Measurements from ENCODE around the gene DNAJB9.

DNAJB9 gene

DNA sequence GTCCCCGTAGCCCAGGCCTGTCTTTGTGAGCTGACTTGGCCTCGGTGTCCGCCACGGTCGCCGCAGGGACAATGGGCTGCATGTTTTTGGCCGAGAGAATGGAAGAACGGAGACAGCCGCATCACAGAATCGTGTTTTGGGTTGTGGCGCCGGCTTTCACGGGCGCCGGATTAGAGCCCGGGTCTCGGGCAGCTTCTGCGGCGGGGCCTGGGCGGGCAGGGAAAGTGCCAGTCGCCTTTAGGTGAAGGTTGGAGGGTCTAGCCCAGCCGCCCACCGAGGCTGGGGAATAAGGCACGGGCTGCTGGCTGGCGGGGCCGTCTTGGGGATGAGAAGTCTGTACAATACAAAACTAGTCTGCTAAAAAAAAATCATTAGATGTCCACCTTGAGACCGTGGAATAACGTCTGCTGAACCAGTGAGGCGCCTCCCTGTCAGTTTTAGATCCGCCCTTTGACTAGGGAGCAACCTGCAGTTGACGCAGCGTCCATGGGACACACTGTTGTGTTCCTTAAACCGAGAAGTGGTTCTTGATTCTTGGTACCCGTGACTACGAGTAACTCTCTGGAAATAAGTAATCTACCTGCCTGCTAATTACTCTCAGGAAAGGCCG is 577 bp downstream of the DNAJB9 start:
- no peak for FAIRE-seq

DNA sequence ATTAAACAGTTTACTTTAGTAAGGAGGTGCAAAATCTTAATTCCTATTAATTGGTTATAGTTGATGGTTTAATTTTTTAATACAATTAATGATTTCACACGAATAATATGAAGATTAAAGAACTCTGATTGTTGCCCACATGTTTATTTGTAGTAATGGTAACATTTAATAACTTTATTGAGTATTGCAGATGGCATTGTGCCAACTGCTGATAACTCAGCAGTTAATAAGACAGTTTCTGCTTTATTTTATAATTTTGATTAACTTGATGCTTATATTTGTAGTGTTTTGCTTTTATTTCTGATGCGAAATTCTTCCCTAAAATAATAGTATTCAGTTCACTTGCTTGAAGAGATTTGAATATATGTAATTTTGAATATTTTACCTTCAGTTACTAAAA is 2.8 kb downstream of the DNAJB9 start:
- no peak for FAIRE-seq

DNA sequence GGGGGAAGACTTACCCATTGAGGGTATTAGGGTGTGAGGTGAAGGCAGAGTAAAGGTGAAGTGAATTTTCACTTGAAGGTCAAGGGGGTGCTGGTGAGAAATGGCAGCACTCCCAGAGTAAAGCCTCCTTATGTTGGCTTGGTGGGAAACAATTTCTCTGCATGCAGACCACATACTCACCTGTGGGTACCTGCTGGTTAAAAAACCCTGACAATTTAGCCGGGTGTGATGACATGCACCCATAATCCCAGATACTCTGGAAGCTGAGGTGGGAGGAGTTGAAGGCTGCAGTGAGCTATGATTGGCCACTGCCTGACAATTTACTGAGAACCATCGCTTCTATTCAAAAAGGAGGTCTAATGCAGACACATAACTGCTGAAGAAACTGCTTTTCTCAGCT is 5.5 kb downstream of the DNAJB9 start:
- no peak for FAIRE-seq

DNA sequence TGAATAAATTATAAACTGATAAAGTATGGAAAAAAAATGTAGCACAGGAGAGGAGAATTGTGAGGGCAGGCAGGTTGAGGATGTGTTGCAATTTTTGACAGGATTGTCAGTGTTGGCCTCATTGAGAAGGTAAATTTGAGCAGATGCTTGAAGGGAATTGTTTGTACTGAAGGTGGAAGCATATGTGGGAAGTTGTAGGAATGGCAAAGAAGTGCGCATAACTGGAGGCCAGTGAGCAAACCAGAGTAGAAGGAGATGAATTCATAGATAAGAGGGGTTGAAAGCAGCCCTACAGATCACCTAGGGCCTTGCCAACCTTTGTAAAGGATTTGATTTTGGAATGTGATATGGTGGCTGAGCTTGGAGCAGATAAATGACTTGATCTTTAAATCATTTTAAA is 6.4 kb downstream of the DNAJB9 start:
- no peak for FAIRE-seq

DNA sequence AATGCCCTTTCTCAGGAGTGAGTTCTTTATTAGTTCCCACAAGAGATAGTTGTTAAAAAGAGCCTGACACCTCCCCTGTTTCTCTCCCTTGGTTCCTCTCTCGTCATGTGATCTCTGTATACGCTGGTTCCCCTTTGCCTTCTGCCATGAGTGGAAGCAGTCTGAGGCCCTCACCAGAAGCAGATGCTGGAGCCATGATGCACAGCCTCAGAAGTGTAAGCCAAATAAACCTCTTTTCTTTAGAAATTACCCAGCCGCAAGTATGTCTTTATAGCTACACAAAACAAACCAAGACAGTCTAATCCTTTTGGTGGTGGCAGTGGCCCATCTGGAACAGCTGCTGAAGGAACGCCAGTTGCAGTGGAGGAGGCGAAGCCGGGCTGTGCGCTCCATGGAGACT is 9.3 kb downstream of the DNAJB9 start:
- FAIRE-seq = no peak

DNA sequence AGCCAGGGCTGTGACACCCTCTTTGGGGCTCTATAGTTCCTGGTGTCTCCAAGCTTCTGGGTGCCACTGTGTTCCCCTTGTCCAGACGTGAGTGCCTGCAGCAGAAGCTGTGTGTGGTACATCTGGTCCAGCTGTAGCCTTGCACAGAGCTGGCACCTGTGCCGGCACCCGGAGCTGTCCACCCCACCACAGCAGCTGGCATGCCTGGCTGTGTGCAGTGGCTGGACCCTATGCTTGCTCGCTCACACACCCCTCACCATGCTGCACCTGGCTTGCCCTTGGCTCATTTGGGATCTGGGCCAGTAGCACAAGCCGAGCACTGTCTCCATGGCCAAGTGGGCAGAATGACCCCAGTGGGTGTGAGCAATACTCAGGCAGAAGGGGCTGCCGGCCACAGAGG is 10.6 kb downstream of the DNAJB9 start:
- FAIRE-seq = no peak

DNA sequence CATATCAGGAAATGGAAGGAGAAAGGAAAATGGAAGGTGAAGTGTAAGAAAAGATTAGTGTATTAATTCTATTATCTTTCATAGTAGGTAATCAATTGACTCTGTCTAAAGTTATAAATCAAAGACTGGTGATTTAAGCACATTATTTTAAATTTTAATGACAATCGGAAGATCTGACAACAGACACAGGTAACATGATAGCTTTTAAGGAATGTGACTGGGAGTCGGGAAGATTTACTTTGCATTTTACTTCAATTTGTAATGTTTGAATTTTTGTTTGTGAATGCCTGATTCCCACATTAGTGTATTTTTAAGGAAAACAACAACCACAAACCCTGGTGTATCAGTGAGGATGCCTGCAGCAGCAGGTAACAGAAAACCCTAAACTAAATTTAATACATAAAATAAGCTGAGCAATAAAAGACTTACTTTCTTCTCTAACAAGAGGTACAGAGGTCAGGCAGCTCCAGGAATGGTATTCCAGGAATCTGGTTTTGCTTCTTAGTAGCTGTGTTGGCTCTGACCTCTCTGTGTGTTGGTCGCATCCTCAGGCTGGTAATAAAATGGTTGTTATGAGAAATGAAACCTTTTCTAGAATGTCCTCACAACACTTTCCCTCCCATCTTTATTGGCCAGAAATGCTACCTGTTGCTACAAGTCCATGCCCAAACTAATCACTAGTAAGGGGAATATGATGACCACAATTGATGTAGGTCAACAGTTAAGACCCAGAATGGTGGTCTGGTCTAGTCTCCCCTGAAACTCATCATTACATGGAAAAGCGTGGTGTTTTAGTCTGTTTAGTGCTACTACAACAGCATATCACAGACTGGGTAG is 12.2 kb downstream of the DNAJB9 start:
- no peak for FAIRE-seq

DNA sequence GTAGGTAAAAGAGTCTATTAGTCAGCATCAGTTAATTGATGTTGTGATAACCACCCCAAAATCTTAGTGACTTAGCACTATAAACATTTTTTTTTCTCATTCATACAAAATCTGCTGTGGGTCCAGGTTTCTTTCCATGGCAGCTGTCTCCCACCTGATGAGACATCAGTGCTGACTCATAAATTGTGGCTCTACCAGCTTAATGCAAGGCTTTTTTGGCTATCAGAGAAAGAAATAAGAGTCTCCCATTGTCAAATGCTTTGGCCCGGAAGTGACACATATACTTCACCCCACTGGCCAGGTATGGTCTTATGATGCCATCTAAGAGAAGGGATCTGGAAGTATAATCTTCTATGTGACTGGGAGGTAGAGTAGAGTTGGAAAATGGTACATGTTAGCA is 14.5 kb downstream of the DNAJB9 start:
- no peak for FAIRE-seq

DNA sequence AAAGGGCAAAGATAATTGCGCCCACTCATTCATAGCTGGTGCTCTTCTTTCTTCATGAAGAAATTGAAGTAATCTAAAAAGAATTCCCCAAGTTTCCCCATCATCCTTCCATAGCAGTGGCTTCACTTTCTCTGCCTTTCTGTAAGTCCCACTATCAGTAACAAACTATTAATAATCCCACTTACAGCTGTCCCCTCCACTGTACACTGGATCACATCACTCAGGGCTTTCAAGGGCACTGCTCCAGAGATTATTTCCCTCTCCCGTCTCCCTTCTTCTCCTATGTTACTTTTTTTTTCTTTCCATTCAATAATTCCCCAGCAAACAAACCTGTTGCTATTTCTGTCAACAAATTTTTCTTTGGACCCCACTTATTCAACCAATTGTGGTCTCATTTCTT is 16.2 kb downstream of the DNAJB9 start:
- no peak for FAIRE-seq

DNA sequence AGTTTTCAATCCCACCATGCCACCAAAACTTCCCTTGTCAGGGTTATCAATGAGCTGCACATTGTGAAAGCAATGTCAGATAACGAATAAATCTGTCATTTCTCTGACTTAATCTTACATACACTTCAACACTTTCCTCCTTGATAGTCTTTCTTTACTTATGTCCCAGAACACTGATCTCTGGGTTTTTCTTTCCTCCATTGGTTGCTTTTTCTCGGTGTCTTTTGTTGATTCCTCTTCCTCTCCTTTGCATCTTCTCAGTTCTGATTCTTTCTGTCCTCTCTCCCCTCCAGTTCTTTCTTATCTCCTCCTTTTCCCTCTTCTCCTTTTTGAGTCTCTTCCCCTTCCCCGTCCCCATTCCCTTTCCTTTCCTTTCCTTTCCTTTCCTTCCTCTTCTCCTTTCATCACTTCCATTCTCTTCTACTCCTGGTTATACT is 16.6 kb downstream of the DNAJB9 start:
- FAIRE-seq = no peak

DNA sequence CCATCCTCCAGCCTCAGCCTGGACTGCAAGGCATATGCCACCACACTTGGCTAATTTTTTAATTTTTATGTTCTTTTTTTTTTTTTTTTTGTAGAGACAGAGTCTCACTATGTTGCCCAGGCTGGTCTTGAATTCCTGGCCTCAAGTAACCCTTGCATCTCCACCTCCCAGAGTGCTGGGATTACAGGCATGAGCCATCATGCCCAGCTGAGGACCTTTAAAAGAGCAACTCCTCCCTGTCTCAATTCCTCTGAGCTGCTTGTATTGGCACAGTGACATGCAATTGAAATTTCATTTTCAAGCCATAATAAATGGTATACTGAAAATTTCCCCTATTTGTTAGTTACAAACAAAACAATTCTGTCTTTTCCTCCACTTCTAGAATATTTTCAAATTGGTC is 19.5 kb downstream of the DNAJB9 start:
- FAIRE-seq = no peak

DNA sequence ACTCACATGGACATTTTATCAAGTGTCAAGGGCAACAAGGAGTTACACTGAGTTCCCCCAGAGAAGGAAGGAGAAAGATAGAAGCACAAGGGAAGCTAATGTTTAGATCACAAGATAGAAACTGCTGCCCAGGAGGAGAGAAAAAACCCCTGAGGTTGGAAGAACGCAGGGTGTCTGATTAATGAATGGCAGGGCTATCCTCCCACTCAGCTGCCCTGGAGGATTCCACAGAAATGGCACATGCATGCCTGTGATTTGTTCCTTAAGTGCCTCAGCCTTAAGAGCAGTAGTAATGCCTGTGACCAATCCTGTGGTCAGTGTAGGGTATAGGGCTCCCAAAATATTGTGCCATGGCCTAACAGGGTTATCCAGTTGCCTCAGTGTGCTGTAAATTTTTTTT is 20.2 kb downstream of the DNAJB9 start:
- no peak for FAIRE-seq

DNA sequence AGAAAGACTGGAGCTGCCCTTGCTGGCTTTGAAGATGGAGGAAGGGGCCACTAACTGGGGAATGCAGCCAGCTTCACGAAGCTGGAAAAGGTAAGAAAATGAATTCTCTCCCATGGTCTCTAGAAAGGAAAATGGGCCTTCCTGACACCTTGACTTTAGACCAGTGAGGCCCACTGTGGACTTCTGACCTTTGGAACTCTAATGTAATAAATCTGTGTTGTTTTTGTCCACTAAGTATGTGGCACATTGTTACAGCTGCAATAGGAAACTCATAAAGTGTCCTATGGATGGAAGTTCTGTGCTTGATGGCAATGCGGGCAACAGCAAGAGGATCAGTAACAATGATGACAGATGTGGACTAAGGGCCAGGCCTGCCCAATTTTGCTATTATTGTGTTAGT is 20.9 kb downstream of the DNAJB9 start:
- no peak for FAIRE-seq

DNA sequence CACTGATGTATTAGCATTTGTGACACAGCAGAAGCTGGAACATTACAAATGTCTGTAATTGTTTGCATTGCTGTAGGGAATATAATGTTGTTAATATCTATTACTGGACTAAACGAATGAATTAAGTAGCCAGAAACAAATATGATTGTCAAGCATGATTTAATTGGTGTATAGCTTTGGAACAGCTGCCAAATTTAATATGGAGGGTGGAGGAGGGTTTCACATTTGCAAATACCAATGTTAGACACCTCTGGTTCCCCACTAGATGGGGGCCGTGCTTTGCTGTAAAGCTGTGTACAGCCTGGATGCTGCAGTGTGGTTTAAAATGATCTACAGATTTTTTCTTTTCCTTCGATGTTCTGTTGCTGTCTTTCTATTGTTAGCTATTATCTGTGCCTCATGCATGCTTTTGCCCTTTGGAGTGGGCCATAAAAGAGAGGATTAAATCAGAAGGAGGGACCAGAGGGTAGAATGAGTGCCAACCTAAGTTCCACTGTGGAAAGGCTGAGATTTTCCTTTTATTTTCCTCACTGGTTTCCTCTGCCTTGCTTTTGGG is 23.1 kb downstream of the DNAJB9 start:
- FAIRE-seq = no peak

DNA sequence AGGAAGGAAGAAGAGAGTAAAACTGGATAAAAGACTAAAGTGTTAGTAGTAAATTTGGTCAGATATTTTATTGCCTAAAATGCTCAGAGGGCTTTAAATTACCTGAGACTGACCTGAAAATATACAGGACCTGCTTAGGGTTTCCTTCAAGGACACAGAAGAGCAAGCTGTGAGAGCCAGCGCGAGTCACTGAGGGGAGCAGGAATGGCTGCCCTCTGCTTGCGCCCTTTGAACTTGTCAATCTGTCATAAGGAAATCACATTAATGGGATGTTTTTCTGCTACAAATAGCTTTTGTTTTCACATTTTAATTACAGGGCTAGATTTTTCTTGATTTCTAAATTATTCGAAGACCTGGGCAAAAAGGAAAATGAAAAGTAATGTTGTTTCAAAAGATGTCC is 26.9 kb downstream of the DNAJB9 start:
- no peak for FAIRE-seq

DNA sequence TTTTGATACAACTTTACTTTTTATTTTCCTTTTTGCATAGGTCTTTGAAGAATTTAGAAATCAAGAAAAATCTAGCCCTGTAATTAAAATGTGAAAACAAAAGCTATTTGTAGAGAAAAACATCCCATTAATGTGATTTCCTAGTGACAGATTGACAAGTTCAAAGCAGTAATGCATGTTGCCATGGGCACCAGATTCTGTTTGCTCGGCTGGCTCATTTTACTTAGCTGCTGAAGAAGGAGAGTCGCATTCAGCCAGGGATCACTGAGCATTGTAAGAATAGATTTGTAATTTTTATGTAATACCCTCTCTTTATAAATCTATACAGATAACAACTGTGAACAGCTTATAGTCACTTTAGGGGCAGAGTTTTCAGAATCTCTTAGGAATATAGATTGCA is 28.5 kb downstream of the DNAJB9 start:
- no peak for FAIRE-seq

DNA sequence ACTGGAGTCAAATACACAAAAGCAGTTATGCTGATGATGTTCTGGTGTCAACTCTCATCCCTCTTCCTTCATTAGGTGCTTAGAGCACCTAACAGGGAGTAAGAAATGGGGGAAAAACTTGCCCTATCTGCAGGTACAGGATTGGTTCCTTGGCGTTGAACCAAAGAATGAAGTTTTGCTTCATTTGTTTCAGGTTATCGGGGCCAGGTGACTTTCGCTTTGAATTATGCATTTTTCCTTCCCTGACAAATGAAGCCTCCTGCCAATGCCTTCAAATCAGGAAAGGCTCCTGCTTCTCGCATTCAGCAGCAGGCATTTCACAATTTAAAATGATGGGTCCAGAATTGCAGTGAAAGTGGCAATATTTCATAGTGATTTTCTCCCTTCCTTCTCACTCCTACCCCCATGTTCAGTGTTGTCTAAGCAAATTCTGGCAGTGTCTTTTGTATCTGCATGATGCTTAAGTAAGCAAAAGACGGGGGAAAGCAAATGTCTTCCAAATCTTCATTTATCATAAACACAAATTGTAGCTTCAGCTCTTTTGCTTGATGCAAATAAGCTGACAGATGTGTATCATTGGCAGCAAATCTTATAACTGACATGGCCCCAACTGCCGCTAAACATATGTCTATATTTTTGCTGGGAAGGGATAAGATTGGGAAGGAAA is 29.4 kb downstream of the DNAJB9 start:
- FAIRE-seq = no peak

DNA sequence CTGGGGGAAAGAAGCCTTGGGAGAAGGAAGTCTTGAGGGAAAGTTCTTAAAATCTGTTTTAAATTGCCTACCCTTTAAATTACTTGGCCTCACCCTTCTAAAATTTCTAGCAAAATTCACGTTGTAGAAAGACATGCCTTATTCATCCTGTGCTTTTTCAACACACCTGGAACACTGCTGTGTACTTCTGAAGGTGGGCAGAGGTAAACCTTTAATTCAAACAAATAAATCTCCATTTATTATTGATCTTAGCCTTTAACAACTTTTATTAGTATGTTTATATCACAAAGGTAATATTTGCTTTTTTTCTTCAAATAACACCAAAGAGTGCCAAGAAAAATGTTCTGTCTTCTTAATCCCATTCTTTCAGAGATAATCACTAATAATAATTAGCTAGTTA is 30.7 kb downstream of the DNAJB9 start:
- no peak for FAIRE-seq

DNA sequence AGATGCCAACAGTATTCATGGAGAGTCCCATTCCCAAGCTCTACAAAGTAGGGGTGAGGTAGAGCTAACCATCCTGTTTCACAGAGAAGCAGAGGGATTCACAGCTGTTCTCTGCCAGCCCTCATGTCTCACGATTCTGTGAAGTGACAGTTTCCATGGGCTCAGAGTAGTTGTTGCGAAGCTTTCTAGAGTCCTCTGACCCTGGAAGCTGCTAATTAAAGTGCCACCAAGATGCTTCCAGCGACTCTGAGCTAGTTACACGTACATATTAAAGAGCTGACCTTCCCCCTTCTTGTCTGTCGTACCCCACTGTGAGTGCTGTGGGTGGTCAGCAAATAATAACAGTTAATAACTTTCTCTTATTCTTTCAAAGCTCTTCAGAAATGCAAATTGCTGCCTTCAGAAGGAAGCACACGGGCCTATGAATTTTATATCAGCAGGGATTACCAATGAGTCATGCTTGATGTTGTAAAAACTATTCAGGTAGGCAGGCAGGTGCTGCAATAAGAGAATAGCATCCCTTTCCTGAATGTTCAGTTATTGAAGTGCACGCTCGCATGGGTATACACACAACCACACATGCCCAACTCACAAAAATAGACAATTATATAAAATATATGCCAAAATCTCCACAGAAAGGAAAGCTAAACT is 34.1 kb downstream of the DNAJB9 start:
- FAIRE-seq = no peak

DNA sequence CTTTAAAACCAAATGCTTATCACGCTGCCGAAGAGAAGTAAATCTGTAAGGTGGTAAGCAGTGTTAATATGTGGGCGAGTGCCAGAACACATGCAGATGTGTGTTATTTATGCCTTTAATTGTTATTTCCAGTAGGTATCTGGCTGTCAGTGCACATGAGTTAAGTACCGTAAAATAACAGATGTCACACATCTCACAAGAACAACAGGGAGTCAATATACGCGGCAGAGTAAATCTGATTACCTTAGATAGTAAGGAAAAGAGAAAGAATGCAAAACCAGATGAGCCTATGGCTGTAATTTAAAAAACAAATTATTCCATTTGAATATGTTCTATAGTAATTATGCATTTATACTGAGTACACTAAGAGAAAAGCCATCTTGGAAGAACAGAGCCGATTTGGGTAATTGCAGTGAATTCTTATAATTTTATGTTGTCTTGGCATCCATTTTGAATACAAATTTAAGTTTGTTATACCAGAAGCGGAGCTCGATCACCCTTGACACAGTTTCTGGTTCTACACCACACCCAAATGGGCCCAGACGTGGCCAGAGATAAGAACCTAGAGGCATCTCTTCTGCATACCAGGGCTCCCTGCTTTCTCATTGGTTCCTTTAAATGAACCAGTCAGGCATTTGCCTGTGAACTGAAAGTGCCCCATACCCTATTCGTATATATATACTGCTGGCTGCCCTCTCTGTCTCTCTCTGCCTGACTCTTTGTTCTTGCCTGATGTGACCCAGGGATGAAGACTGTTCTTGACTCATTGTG is 34.8 kb downstream of the DNAJB9 start:
- no peak for FAIRE-seq

DNA sequence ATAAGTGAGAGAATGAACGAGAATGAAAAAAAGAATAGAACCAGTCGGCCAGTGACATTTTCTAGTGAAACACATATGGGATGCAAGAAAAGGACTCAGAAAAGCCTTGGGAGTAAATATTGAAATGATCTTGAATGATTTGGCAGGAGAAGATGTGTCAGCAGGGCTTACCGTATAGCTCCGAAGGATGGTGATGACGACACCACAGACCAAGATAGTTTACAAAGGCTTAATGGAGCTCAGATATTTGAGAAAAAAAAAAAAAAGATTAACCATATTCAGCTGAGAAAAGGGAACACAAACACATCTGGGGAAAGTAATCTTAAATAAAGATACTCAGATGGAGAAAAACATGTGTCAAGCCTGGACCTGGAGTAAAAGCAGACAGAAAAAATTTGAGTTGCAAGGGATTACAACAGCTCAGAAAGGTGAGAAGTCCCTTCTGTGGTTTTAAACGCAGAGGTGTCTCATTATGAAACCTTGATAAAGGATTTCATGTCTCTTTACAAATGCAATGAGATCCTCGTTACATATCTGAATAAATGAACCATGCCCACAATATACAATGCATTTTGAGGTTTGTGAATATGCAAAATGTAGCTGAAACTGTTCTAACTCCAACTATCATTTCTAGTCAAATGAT is 36.0 kb downstream of the DNAJB9 start:
- no peak for FAIRE-seq

DNA sequence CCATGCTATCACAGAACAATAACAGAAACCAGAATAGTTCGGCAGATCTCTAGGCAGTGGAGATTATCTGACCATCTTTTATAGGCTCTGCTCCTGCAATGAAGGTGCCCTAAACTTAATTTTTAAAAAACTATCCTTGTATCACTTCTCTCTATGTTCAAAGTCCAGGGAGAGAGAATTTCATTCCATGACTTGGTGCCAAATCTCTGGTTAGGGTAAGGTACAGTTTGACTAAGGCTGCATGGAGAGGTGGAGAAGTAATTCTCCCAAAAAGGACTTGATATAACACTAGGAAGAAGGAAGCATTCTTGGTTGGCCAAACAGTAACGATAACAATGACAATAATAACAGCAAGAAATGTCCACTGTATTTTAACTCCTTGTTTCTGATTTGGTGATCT is 40.0 kb downstream of the DNAJB9 start:
- FAIRE-seq = no peak

Data from TTC549 (cell line).